Head of caudate nucleus (tissue), 42 donors: ENCODE measurements around the gene EIF2S1.
A peak's percentile ranks its signal among the peaks of the same experiment; 100 is the strongest.

ENCODE experiments used
- DNase-seq, 42 donors: peaks; one replicate each; pipeline versions ENCODE4 v3.0.0 to v3.0.0-alpha.2; 2020 to 2021; ENCODE audit warnings: mixed read lengths in 7 of 42
- intact Hi-C: fragments of 100-400 bp; cut with DNase I; formaldehyde crosslinking; loops from one replicate; pipeline ENCODE4 v1.15.0; 2022

The EIF2S1 gene

GRCh38 chr14:67425608-67426007 is 65.5 kb downstream of the EIF2S1 start:
- intact Hi-C loops: loop anchor here (5.0 to 10.0 kb wide), 2 partner anchors 147 to 239 kb away; no protein-coding TSS in a partner anchor
- DNase-seq: no peak

- peak in 1 of 42 donors; percentile 6 for DNase-seq
- intact Hi-C loops: loop anchor here (5.0 to 10.0 kb wide), 2 partner anchors 146 to 239 kb away; no protein-coding TSS in a partner anchor
Measured at GRCh38 chr14:67426161-67426560, 66.0 kb downstream of the EIF2S1 start.

GRCh38 chr14:67426983-67427606 is 67.0 kb downstream of the EIF2S1 start:
- peak; percentile 60 to 91 (median 80) for DNase-seq
- intact Hi-C loops: loop anchor here (5.0 to 10.0 kb wide), 2 partner anchors 145 to 238 kb away; no protein-coding TSS in a partner anchor

- DNase-seq: no peak
- intact Hi-C loops: loop anchor here (5.0 to 10.0 kb wide), 2 partner anchors 144 to 236 kb away; no protein-coding TSS in a partner anchor
Measured at GRCh38 chr14:67428501-67429031, 68.4 kb downstream of the EIF2S1 start.

GRCh38 chr14:67429510-67430205 is 69.5 kb downstream of the EIF2S1 start:
- DNase-seq: no peak
- intact Hi-C loops: loop anchor here (5.0 to 10.0 kb wide), 3 partner anchors 85 to 235 kb away; no protein-coding TSS in a partner anchor

GRCh38 chr14:67432050-67432564 is 72.0 kb downstream of the EIF2S1 start:
- DNase-seq: no peak
- intact Hi-C loops: loop anchor here (10.0 kb wide), 1 partner anchor 83 kb away; no protein-coding TSS in a partner anchor

GRCh38 chr14:67435603-67436002 is 75.5 kb downstream of the EIF2S1 start:
- intact Hi-C loops: loop anchor here (10.0 kb wide), 1 partner anchor 79 kb away; no protein-coding TSS in a partner anchor
- no peak for DNase-seq
